Thymus (tissue), 11 donors: ENCODE results near the gene FAM184B. TPM values are rescaled to one million over a fixed set of nuclear protein-coding genes. Genes with fewer than 3 reads are reported as not detected.

ENCODE experiments used
- DNase-seq, 9 donors: peaks; one replicate each; pipeline ENCODE4 v3.0.0-alpha.2; 2013; ENCODE audit warnings: low spot score in 9 of 9, low read depth in 6 of 9, missing footprints in 1 of 9
- H3K27ac ChIP-seq, 2 donors: one replicate each; pipeline ENCODE4 v1.5.1; 2013; ENCODE audit warnings: control low read depth in 1 of 2, low read depth in 1 of 2, low read length in 1 of 2, mild to moderate bottlenecking in 1 of 2, moderate library complexity in 1 of 2
- H3K27me3 ChIP-seq, 2 donors: one replicate each; pipeline ENCODE4 v1.5.1; 2013; ENCODE audit warnings: low read length in 1 of 2; ENCODE audit not compliant: control insufficient read depth in 2 of 2, insufficient read depth in 1 of 2
- H3K36me3 ChIP-seq, 2 donors: one replicate each; pipeline ENCODE4 v1.5.1; 2013; ENCODE audit warnings: low read length in 1 of 2, mild to moderate bottlenecking in 1 of 2, moderate library complexity in 1 of 2; ENCODE audit not compliant: control insufficient read depth in 2 of 2, insufficient read depth in 2 of 2
- H3K4me1 ChIP-seq, 2 donors: one replicate each; pipeline ENCODE4 v1.5.1; 2013; ENCODE audit warnings: low read length in 2 of 2; ENCODE audit not compliant: control insufficient read depth in 2 of 2, insufficient read depth in 2 of 2
- H3K4me3 ChIP-seq, 2 donors: one replicate each; pipeline ENCODE4 v1.5.1; 2013; ENCODE audit warnings: low read length in 2 of 2, control low read depth in 1 of 2, mild to moderate bottlenecking in 1 of 2
- H3K9me3 ChIP-seq, 2 donors: one replicate each; pipeline ENCODE4 v1.5.1; 2013; ENCODE audit warnings: low read length in 1 of 2, mild to moderate bottlenecking in 1 of 2; ENCODE audit not compliant: control insufficient read depth in 2 of 2, insufficient read depth in 1 of 2
- WGBS: extraction: QIAGEN DNeasy Blood & Tissue Kit; methylation state at CpG from one replicate; pipeline ENCODE4 v1.1.7; 2013; 5-methylcytosine and 5-hydroxymethylcytosine counted together
- polyA plus RNA-seq: library from polyadenylated mRNA; stranded (reverse); fragments of 200-250 nt; gene quantifications from one replicate; pipeline ENCODE4 v1.2.3, GENCODE V29; 2013
- total RNA-seq: library from RNA; stranded (reverse); fragments of 120-200 nt; gene quantifications from one replicate; pipeline ENCODE4 v1.2.4, GENCODE V29; 2013
- donor health status: healthy.

Gene FAM184B
- total and polyA plus RNA-seq, 2 donors, result 0.05 to 0.09 TPM

DNA sequence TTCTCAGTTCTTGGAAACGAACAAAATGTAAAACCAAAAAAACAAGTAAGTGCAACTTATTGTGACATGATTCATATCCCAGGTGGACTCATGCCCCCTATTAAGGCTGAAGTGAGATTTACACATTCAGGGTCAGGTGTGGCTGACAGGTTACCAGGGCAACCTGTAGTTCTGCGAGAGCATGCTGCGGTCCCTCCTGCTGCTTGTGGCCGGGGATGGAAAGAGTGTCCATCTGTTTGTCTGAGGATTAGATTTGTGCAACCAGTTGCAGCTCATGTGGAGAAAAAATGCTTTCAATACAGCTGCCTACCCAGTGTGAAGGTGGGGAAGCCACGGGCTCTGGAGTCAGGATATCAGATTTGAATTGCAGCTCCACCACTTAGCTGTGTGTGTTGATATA lies 78.8 kb downstream of the FAM184B start:
- Histone ChIP-seq H3K36me3 (no peaks in the 10 kb centered on the region), H3K4me3 (no peak overlapping the region), H3K27ac (no peak overlapping the region), H3K9me3 (no peaks in the 10 kb centered on the region), H3K4me1 (no peaks in the 10 kb centered on the region), H3K27me3 (no peaks in the 10 kb centered on the region)
- 93% methylated on average over 5 of the region's 5 CpGs for WGBS
- no peak for DNase-seq

DNA sequence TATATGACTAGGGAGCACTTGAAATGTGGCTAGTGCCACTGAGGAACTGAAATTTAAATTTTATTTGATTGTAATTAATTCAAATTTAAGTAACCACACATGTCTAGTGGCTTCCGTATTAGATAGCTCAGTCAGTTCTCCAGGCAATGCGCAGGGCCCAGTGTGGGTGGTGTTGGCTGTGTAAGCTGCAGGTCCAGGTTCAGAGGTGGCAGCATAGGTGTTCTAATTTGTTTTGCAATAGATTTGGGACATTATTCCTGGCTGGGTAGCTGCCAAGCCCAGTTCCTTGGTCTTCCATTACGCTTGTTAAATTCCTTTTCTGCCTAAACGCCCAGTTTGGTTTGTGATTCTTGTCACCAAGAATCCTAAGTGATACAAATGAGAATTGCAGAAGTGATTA lies 79.5 kb downstream of the FAM184B start:
- H3K27ac ChIP-seq, result no peak overlapping the region
- no peaks in the 10 kb centered on the region for H3K27me3 ChIP-seq
- H3K4me3 ChIP-seq, result no peak overlapping the region
- DNase-seq, result no peak
- no peaks in the 10 kb centered on the region for H3K36me3 ChIP-seq
- no peaks in the 10 kb centered on the region for H3K9me3 ChIP-seq
- WGBS, result 98% methylated on average over 4 of the region's 4 CpGs
- H3K4me1 ChIP-seq, result no peaks in the 10 kb centered on the region

DNA sequence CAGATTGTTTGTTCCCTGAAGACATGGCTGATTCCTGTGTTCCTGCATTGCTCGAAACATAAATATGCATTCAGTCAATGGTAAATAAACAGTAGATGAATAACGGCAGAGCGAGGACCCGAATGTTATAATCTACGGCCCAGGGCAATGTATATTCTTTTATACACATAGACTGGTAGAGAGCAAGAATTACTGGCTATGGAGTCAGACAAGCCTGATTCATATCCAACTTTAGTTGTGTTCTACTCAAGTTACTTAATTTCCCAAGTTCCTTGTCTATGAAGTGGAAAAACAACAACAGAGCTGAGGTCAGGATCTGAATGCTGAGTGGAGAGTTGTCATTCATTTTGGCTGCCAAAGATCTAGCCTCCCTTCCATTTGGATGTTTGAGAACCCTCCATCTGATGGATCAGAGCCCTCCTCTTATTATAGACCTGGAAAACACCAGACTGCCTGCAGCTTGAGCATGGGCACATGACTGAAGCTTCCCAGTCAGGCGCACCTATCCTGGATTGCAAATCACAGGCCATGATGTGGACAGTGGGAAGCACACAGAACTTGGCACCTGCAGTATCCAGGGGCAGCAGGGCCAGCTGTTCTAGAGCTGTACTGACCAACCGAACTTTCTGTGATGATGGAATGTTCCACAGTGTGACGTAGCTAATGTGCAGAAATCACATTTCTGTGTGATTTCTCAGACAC lies 80.1 kb downstream of the FAM184B start:
- H3K36me3 ChIP-seq, result no peaks in the 10 kb centered on the region
- no peaks in the 10 kb centered on the region for H3K4me1 ChIP-seq
- no peak for DNase-seq
- H3K9me3 ChIP-seq, result no peaks in the 10 kb centered on the region
- WGBS, result 96% methylated on average over 8 of the region's 8 CpGs
- H3K27ac ChIP-seq, result no peak overlapping the region
- no peak overlapping the region for H3K4me3 ChIP-seq
- H3K27me3 ChIP-seq, result no peaks in the 10 kb centered on the region

DNA sequence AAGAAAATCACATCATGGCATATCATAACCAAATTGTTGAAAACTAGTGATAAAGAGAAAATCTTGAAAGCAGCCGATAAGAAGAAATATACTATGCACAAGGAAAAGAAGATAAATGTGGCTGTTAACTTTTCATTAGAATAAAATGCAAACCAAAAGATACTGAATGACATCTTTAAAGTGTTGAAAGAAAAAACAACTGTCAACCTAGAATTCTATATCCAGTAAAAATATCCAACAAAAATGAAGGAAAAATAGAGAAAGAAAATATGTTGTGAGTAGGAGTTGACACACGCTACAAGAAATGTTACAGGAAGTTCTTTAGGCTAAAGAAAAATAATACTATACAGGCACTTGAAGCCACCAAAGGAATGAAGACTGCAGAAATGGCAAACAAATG lies 82.0 kb downstream of the FAM184B start:
- H3K9me3 ChIP-seq, result no peaks in the 10 kb centered on the region
- H3K36me3 ChIP-seq, result no peaks in the 10 kb centered on the region
- no peaks in the 10 kb centered on the region for H3K4me1 ChIP-seq
- no peaks in the 10 kb centered on the region for H3K27me3 ChIP-seq
- 48% methylated on average over 2 of the region's 2 CpGs for WGBS
- no peak for DNase-seq
- H3K4me3 ChIP-seq, result no peak overlapping the region
- H3K27ac ChIP-seq, result no peak overlapping the region

DNA sequence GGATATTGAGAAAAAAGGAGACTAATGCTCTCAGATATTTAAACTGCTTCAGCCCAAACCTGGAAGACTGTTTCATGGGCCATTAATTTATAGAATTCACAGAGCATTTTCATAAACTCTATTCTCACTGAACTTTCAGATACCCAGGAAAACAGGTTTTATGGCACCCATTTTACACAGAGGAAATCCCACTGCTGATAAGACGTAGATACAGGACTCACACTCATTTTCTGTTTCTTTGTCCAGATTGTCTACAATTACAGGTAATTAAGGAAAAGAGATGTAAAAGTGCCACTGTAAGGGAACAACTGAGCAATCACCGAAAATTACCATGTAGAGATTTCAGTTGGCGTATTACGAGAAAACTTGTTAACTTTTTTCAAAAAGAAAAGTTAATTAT lies 83.3 kb downstream of the FAM184B start:
- H3K27me3 ChIP-seq, result no peaks in the 10 kb centered on the region
- no peaks in the 10 kb centered on the region for H3K9me3 ChIP-seq
- H3K27ac ChIP-seq, result no peak overlapping the region
- H3K4me3 ChIP-seq, result no peak overlapping the region
- H3K4me1 ChIP-seq, result no peaks in the 10 kb centered on the region
- no peaks in the 10 kb centered on the region for H3K36me3 ChIP-seq
- 73% methylated on average over 4 of the region's 4 CpGs for WGBS
- no peak for DNase-seq

DNA sequence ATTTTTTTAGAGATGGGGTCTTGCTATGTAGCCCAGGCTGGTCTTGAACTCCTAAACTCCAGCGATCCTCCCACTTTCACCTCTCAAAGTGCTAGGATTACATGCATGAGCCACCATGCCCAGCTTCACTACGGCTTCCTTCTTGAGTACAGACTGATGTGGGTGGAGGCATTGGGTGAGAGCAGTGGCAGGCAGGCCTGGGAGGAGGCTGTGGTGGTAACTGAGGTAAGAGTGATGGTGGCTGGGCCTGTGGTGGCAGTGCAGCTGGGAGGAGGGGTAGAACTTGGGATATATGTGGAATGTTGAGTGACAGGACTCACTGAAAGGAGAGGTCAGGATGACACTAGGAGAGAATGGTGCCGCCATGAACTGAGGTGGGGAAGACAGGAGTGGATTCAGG lies 86.1 kb downstream of the FAM184B start:
- 94% methylated on average over 3 of the region's 3 CpGs for WGBS
- no peak for DNase-seq
- Histone ChIP-seq H3K9me3 (no peaks in the 10 kb centered on the region), H3K4me3 (no peak overlapping the region), H3K4me1 (no peaks in the 10 kb centered on the region), H3K27me3 (no peaks in the 10 kb centered on the region), H3K27ac (no peak overlapping the region), H3K36me3 (no peaks in the 10 kb centered on the region)

DNA sequence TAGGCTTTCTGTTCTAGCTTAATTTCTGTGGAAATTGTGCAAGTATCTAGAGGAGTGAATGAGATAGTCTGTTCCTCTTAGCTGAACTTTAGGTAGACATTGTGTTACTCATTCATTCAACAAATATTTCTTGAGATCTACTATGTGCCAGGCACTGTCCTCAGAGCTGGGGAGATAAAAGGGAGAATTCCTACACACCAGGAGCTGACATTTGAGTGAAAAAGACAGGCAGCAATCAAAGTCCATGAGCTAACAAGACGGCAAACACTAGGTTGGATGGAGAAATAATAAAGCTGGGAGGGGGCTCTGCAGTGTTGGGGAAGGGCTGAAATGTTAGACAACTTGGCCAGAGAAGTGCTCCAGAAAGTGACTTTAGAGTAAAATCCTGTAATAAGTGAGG lies 86.9 kb downstream of the FAM184B start:
- Histone ChIP-seq H3K36me3 (no peaks in the 10 kb centered on the region), H3K27me3 (no peaks in the 10 kb centered on the region), H3K4me3 (no peak overlapping the region), H3K9me3 (no peaks in the 10 kb centered on the region), H3K4me1 (no peaks in the 10 kb centered on the region), H3K27ac (no peak overlapping the region)
- 97% methylated on average over 1 of the region's 1 CpG for WGBS
- DNase-seq, result no peak

DNA sequence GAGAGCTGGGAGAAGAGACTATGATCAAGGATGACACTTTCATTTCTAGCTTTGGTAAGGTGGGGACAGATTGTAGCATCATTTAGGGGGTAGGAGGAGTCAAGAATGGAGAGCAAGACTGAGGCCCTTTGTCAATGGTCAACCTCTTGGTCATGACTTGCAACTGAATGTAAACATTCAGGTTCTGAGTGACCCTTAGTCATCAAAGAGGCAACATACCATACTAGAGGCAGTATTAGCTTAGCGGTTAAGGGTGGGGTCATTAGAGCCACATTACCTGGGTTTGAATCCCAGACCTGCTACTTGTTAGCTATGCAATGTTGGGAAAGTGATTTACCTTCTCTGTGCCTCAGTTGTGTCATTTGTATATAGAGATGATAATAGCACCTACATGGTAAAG lies 90.5 kb downstream of the FAM184B start:
- no peak overlapping the region for H3K4me3 ChIP-seq
- H3K4me1 ChIP-seq, result no peaks in the 10 kb centered on the region
- no peaks in the 10 kb centered on the region for H3K27me3 ChIP-seq
- H3K27ac ChIP-seq, result no peak overlapping the region
- H3K36me3 ChIP-seq, result no peaks in the 10 kb centered on the region
- no peak for DNase-seq
- no peaks in the 10 kb centered on the region for H3K9me3 ChIP-seq
- 96% methylated on average over 1 of the region's 1 CpG for WGBS

DNA sequence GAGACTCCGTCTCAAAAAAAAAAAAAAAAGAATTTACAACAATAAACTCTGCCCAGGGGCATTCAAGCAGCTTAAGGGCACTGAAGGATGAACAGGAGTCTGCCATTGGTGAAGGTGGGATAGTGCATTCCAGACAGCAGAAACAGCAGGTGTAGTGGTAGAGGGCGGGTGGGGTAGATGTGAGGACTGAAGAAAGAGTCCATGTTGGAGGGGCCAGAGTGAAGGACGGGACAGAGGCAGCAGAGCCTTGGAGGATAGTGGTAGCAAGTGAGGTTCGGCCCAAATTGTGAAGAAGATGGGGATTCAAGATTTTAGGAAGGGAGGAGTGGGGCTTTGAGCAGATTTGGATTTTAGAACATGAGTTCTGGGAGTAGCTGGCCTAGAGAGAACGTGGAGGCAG lies 91.3 kb downstream of the FAM184B start:
- H3K36me3 ChIP-seq, result no peaks in the 10 kb centered on the region
- 97% methylated on average over 5 of the region's 5 CpGs for WGBS
- H3K4me1 ChIP-seq, result no peaks in the 10 kb centered on the region
- H3K4me3 ChIP-seq, result no peak overlapping the region
- no peaks in the 10 kb centered on the region for H3K9me3 ChIP-seq
- DNase-seq, result no peak
- H3K27ac ChIP-seq, result no peak overlapping the region
- no peaks in the 10 kb centered on the region for H3K27me3 ChIP-seq
